ENCODE data around the gene TP53I11. TPM values are rescaled to one million over a fixed set of nuclear protein-coding genes. Genes with fewer than 3 reads are reported as not detected.
A peak's percentile ranks its signal among the peaks of the same experiment; 100 is the strongest.

TP53I11 gene
- total RNA-seq, 1 donor from 2014 or later = 23.1 TPM

- no peaks in the 10 kb centered on the region for H3K36me3 Mint-ChIP-seq
- H3K9me3 Mint-ChIP-seq = peaks cover 5% of the 10 kb centered on the region
- no peak overlapping the region for H3K4me3 ChIP-seq
- H3K27me3 ChIP-seq = no peaks in the 10 kb centered on the region
- H2AFZ ChIP-seq (replicated peaks) = no peak overlapping the region
- H3K4me2 ChIP-seq = peak overlapping the region; percentile 5
- TF ChIP-seq CTCF (IDR thresholded peaks at IDR 0.05) (no peak), EZH2phosphoT487 (IDR thresholded peaks at IDR 0.05) (no peak), EZH2 (IDR thresholded peaks at IDR 0.05) (no peak)
- peak overlapping the region; percentile 95 for H3K27ac Mint-ChIP-seq
- peak; percentile 44 for DNase-seq (ENCODE audit: low spot score)
- H3K4me3 Mint-ChIP-seq = no peak overlapping the region
- H3F3A ChIP-seq (ENCODE audit: low read depth) = peaks cover 37% of the 10 kb centered on the region
- H4K20me1 ChIP-seq (ENCODE audit: low read depth) = no peaks in the 10 kb centered on the region
- H3K4me1 ChIP-seq = peaks cover 41% of the 10 kb centered on the region
- no peaks in the 10 kb centered on the region for H3K36me3 ChIP-seq
- no peak overlapping the region for H3K27ac ChIP-seq
- no peaks in the 10 kb centered on the region for H3K79me2 ChIP-seq (ENCODE audit: low read depth)
- no peaks in the 10 kb centered on the region for H3K9me3 ChIP-seq (ENCODE audit: low read depth)
- H3K27me3 Mint-ChIP-seq (ENCODE audit: insufficient read depth, low read depth) = peaks cover 14% of the 10 kb centered on the region
- H3K9ac ChIP-seq = no peak overlapping the region
- peaks cover 23% of the 10 kb centered on the region for H3K4me1 Mint-ChIP-seq
Measured at GRCh38 chr11:44979543-44980399, 29.1 kb upstream of the TP53I11 start.

- H3K79me2 ChIP-seq (ENCODE audit: low read depth) = no peaks in the 10 kb centered on the region
- H2AFZ ChIP-seq (replicated peaks) = no peak overlapping the region
- H3K27ac ChIP-seq = peak overlapping the region; percentile 71
- no peaks in the 10 kb centered on the region for H3K36me3 ChIP-seq
- Mint-ChIP-seq H3K27me3 (ENCODE audit: insufficient read depth, low read depth) (peaks cover 12% of the 10 kb centered on the region), H3K9me3 (peaks cover 5% of the 10 kb centered on the region), H3K4me3 (no peak overlapping the region), H3K27ac (peak overlapping the region; percentile 95), H3K36me3 (no peaks in the 10 kb centered on the region), H3K4me1 (peaks cover 29% of the 10 kb centered on the region)
- H3K4me1 ChIP-seq = peaks cover 45% of the 10 kb centered on the region
- H3K27me3 ChIP-seq = no peaks in the 10 kb centered on the region
- peak overlapping the region; percentile 27 for H3K4me2 ChIP-seq
- no peaks in the 10 kb centered on the region for H4K20me1 ChIP-seq (ENCODE audit: low read depth)
- DNase-seq (ENCODE audit: low spot score) = no peak
- H3K9ac ChIP-seq = no peak overlapping the region
- H3K9me3 ChIP-seq (ENCODE audit: low read depth) = no peaks in the 10 kb centered on the region
- H3K4me3 ChIP-seq = no peak overlapping the region
- H3F3A ChIP-seq (ENCODE audit: low read depth) = peaks cover 45% of the 10 kb centered on the region
- TF ChIP-seq EZH2phosphoT487 (IDR thresholded peaks at IDR 0.05) = no peak
- no peak for TF ChIP-seq EZH2 (IDR thresholded peaks at IDR 0.05)
Measured at GRCh38 chr11:44978961-44979331, 28.3 kb upstream of the TP53I11 start.

- peaks cover 5% of the 10 kb centered on the region for H3K9me3 Mint-ChIP-seq
- peak overlapping the region; percentile 27 for H3K4me2 ChIP-seq
- H3K36me3 Mint-ChIP-seq = no peaks in the 10 kb centered on the region
- H3K4me1 Mint-ChIP-seq = peaks cover 31% of the 10 kb centered on the region
- H3K9ac ChIP-seq = no peak overlapping the region
- no peak overlapping the region for H3K27ac Mint-ChIP-seq
- DNase-seq (ENCODE audit: low spot score) = no peak
- peaks cover 49% of the 10 kb centered on the region for H3K4me1 ChIP-seq
- H3K4me3 Mint-ChIP-seq = no peak overlapping the region
- peaks cover 48% of the 10 kb centered on the region for H3F3A ChIP-seq (ENCODE audit: low read depth)
- H3K79me2 ChIP-seq (ENCODE audit: low read depth) = no peaks in the 10 kb centered on the region
- TF ChIP-seq EZH2 (IDR thresholded peaks at IDR 0.05) (no peak), EZH2phosphoT487 (IDR thresholded peaks at IDR 0.05) (no peak), CTCF (IDR thresholded peaks at IDR 0.05) (no peak)
- no peak overlapping the region for H2AFZ ChIP-seq (replicated peaks)
- H4K20me1 ChIP-seq (ENCODE audit: low read depth) = no peaks in the 10 kb centered on the region
- H3K27me3 Mint-ChIP-seq (ENCODE audit: insufficient read depth, low read depth) = peaks cover 12% of the 10 kb centered on the region
- peak overlapping the region; percentile 71 for H3K27ac ChIP-seq
- no peak overlapping the region for H3K4me3 ChIP-seq
- no peaks in the 10 kb centered on the region for H3K36me3 ChIP-seq
- H3K9me3 ChIP-seq (ENCODE audit: low read depth) = no peaks in the 10 kb centered on the region
- H3K27me3 ChIP-seq = no peaks in the 10 kb centered on the region
Measured at GRCh38 chr11:44978274-44978960, 27.7 kb upstream of the TP53I11 start.

Data from neural progenitor cell (in vitro differentiated cells).